Sigmoid colon (tissue), 7 donors: ENCODE measurements around the gene HMCN2. TPM values are rescaled to one million over a fixed set of nuclear protein-coding genes. Genes with fewer than 3 reads are reported as not detected.
A peak's percentile ranks its signal among the peaks of the same experiment; 100 is the strongest.

Source experiments
- DNase-seq: peaks from one replicate; pipeline ENCODE4 v3.0.0-alpha.2; 2019
- H3K27ac ChIP-seq, 4 donors: fragments of 200-600 bp; sonication (generic); one replicate each; pipeline ENCODE4 v1.5.1; 2016 to 2019; ENCODE audit warnings: mild to moderate bottlenecking in 1 of 4
- H3K27me3 ChIP-seq, 3 donors: fragments of 200-600 bp; sonication (generic); one replicate each; pipeline ENCODE4 v1.5.1; 2019; ENCODE audit warnings: mild to moderate bottlenecking in 1 of 3
- H3K36me3 ChIP-seq, 4 donors: fragments of 200-600 bp; sonication (generic); one replicate each; pipeline ENCODE4 v1.5.1; 2016 to 2019
- H3K4me1 ChIP-seq, 4 donors: fragments of 200-600 bp; sonication (generic); one replicate each; pipeline ENCODE4 v1.5.1; 2017 to 2019
- H3K4me3 ChIP-seq, 4 donors: fragments of 200-600 bp; sonication (generic); one replicate each; pipeline ENCODE4 v1.5.1; 2017 to 2019; ENCODE audit warnings: mild to moderate bottlenecking in 2 of 4, moderate library complexity in 1 of 4
- H3K9me3 ChIP-seq, 4 donors: fragments of 200-600 bp in 3 of 4; sonication (generic) in 3 of 4; one replicate each; pipeline versions ENCODE4 v1.5.1 to v1.6.1; 2013 to 2019
- EP300 ChIP-seq, 4 donors: sonication (generic); formaldehyde crosslinking; IDR thresholded peaks; one replicate each; pipeline ENCODE4 v1.6.1; 2017; ENCODE audit warnings: antibody characterized with exemption in 4 of 4
- POLR2A ChIP-seq, 2 donors: fragments of 450-650 bp; IDR thresholded peaks; one replicate each; pipeline ENCODE4 v1.6.1; 2016; ENCODE audit warnings: antibody characterized with exemption in 2 of 2, mild to moderate bottlenecking in 2 of 2, moderate library complexity in 2 of 2
- POLR2AphosphoS5 ChIP-seq, 4 donors: sonication (generic); formaldehyde crosslinking; IDR thresholded peaks; one replicate each; pipeline ENCODE4 v1.6.1; 2017; ENCODE audit warnings: antibody characterized with exemption in 4 of 4
- WGBS, 2 donors: extraction: QIAGEN DNeasy Blood & Tissue Kit; methylation state at CpG; one replicate each; pipeline ENCODE4 v1.1.7; 2013; 5-methylcytosine and 5-hydroxymethylcytosine counted together
- intact Hi-C: fragments of 100-400 bp; cut with DNase I; formaldehyde crosslinking; loops from one replicate; pipeline ENCODE4 v1.15.1; 2023
- polyA plus RNA-seq, 3 donors: library from polyadenylated mRNA; stranded (reverse); fragments of 200-250 nt; gene quantifications; one replicate each; pipeline ENCODE4 v1.2.3, GENCODE V29; 2013
- total RNA-seq, 4 donors: library from RNA; depleted of rRNA; stranded (reverse); fragments of >200 nt; gene quantifications; one replicate each; pipeline ENCODE4 v1.1.0, GENCODE V29; 2016
- TF ChIP-seq, protein P1 (sequence below), 4 experiments: fragments of 450-650 bp in 3 of 4; fragments of 200-600 bp in 1 of 4; IDR thresholded peaks; one replicate each; pipeline ENCODE4 v1.5.1; 2016 to 2019; ENCODE audit warnings: antibody characterized with exemption in 4 of 4, mild to moderate bottlenecking in 3 of 4, moderate library complexity in 2 of 4
- donor health status: healthy with polysubstance abuse.
- donor health status: Bipolar disorder and iron deficiency.
- donor health status: healthy.

The HMCN2 gene
- total and polyA plus RNA-seq, 7 donors: 3.6 to 106 (median 13.2) TPM

DNA sequence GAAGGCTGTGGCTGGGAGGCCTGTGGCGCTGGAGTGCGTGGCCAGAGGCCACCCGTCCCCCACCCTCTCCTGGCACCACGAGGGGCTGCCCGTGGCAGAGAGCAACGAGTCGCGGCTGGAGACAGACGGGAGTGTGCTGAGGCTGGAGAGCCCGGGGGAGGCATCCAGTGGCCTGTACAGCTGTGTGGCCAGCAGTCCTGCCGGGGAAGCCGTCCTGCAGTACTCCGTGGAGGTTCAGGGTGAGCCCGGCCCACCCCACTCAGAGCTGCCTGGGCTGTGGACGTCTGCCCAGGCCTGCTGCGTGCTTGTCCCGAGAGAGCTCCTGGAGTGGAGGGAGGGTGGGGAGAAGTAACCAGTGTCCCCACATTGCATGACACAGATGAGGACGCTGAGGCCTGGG is 89.2 kb downstream of the HMCN2 start:
- intact Hi-C loops: no loop called here
- H3K27me3 ChIP-seq: no peaks in the 10 kb centered on the region
- no peak overlapping the region for H3K4me3 ChIP-seq
- H3K4me1 ChIP-seq: peaks cover 0 to 11% (median 0%) of the 10 kb centered on the region in 4 donors
- H3K27ac ChIP-seq: peak overlapping the region in 2 of 4 donors; percentile 5 to 65
- peaks cover 0 to 59% (median 26%) of the 10 kb centered on the region in 4 donors for H3K36me3 ChIP-seq
- DNase-seq: no peak
- no peak for TF ChIP-seq EP300 (IDR thresholded peaks at IDR 0.05)
- TF ChIP-seq POLR2A (IDR thresholded peaks at IDR 0.05): no peak
- TF ChIP-seq, protein P1, sequence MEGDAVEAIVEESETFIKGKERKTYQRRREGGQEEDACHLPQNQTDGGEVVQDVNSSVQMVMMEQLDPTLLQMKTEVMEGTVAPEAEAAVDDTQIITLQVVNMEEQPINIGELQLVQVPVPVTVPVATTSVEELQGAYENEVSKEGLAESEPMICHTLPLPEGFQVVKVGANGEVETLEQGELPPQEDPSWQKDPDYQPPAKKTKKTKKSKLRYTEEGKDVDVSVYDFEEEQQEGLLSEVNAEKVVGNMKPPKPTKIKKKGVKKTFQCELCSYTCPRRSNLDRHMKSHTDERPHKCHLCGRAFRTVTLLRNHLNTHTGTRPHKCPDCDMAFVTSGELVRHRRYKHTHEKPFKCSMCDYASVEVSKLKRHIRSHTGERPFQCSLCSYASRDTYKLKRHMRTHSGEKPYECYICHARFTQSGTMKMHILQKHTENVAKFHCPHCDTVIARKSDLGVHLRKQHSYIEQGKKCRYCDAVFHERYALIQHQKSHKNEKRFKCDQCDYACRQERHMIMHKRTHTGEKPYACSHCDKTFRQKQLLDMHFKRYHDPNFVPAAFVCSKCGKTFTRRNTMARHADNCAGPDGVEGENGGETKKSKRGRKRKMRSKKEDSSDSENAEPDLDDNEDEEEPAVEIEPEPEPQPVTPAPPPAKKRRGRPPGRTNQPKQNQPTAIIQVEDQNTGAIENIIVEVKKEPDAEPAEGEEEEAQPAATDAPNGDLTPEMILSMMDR (IDR thresholded peaks at IDR 0.05): no peak
- TF ChIP-seq POLR2AphosphoS5 (IDR thresholded peaks at IDR 0.05): no peak
- H3K9me3 ChIP-seq: no peaks in the 10 kb centered on the region
- 89% methylated on average over 18 of the region's 18 CpGs for WGBS, 2 donors

DNA sequence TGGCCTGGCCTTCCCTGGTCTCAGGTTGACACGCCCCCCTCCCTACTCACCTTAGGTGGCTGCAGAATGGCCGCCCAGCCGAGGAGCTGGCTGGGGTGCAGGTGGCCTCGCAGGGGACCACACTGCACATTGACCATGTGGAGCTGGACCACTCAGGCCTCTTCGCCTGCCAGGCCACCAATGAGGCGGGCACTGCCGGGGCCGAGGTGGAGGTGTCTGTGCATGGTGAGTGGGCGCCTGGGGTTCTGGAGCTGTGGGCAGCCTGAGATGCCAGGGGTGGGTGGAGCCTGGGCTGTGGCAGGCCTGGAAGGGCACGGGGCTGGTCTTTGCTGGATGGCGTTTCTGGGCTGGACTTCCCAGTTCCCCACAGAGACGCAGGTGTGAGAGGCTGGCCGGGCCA is 90.5 kb downstream of the HMCN2 start:
- Histone ChIP-seq H3K4me1 (peaks cover 0 to 11% (median 0%) of the 10 kb centered on the region in 4 donors), H3K4me3 (no peak overlapping the region), H3K27ac (peak overlapping the region in 1 of 4 donors; percentile 65), H3K27me3 (no peaks in the 10 kb centered on the region), H3K9me3 (no peaks in the 10 kb centered on the region), H3K36me3 (peaks cover 0 to 68% (median 33%) of the 10 kb centered on the region in 4 donors)
- 87 to 88% methylated on average over 13 of the region's 13 CpGs for WGBS, 2 donors
- TF ChIP-seq, protein P1 (IDR thresholded peaks at IDR 0.05): no peak
- TF ChIP-seq POLR2AphosphoS5 (IDR thresholded peaks at IDR 0.05) (no peak), POLR2A (IDR thresholded peaks at IDR 0.05) (no peak), EP300 (IDR thresholded peaks at IDR 0.05) (no peak)
- DNase-seq: no peak
- intact Hi-C loops: no loop called here

DNA sequence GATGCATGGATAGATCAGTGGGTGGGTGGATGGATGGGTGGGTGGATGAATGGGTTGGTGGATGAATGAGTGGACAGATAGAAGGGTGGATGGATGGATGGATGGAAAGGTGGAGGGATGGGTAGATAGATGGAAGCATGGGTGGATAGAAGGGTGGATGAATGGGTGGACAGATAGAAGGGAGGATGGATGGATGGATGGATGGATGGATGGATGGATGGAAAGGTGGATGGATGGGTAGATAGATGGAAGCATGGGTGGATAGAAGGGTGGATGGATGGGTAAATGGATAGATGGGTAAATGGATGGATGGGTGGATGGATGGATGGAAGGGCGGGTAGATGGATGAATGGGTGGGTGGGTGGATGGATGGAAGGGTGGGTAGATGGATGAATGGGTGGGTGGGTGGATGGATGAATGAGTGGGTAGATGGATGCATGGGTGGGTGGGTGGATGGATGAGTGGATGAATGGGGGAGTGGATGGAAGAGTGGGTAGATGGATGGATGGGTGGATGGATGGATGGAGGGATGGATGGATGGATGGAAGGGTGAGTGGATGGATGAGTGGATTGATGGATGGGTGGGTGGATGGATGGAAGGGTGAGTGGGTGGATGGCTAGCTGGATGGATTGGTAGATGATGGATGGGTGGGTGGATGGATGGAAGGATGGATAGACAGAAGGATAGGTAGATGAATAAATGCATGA is 91.5 kb downstream of the HMCN2 start:
- H3K36me3 ChIP-seq: peaks cover 0 to 74% (median 35%) of the 10 kb centered on the region in 4 donors
- peaks cover 0 to 11% (median 0%) of the 10 kb centered on the region in 4 donors for H3K4me1 ChIP-seq
- WGBS, 2 donors: 87 to 89% methylated on average over 1 of the region's 1 CpG
- no peak overlapping the region for H3K4me3 ChIP-seq
- intact Hi-C loops: no loop called here
- H3K27me3 ChIP-seq: no peaks in the 10 kb centered on the region
- H3K27ac ChIP-seq: no peak overlapping the region
- H3K9me3 ChIP-seq: no peaks in the 10 kb centered on the region
- no peak for DNase-seq
- TF ChIP-seq POLR2AphosphoS5 (IDR thresholded peaks at IDR 0.05) (no peak), EP300 (IDR thresholded peaks at IDR 0.05) (no peak), POLR2A (IDR thresholded peaks at IDR 0.05) (no peak)
- TF ChIP-seq, protein P1 (IDR thresholded peaks at IDR 0.05): no peak

DNA sequence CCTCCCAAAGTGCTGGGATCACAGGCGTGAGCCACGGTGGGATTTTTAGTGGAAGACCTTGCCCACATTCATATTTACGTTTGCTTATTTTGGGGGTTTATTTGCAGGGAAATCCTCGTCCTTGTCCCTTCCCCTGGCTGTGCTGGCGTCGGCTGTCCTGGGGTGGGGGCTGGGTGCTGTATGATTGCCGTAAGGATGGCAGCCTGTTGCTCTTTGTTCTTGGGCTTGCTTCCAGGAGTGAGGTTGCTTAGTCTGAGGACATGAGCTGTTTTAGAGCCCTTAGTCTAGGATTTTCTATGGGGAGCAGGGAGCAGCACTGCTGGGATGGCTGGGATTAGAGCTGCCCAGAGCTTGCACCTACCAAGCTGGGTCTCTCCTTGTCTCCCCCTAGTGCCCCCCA is 93.4 kb downstream of the HMCN2 start:
- Histone ChIP-seq H3K27me3 (no peaks in the 10 kb centered on the region), H3K36me3 (peaks cover 0 to 64% (median 26%) of the 10 kb centered on the region in 4 donors), H3K9me3 (no peaks in the 10 kb centered on the region), H3K4me1 (peaks cover 0 to 11% (median 0%) of the 10 kb centered on the region in 4 donors), H3K27ac (peak overlapping the region in 2 of 4 donors; percentile 0 to 48), H3K4me3 (no peak overlapping the region)
- intact Hi-C loops: no loop called here
- 79 to 85% methylated on average over 7 of the region's 7 CpGs for WGBS, 2 donors
- TF ChIP-seq POLR2AphosphoS5 (IDR thresholded peaks at IDR 0.05): no peak
- TF ChIP-seq EP300 (IDR thresholded peaks at IDR 0.05): no peak
- no peak for TF ChIP-seq POLR2A (IDR thresholded peaks at IDR 0.05)
- TF ChIP-seq, protein P1 (IDR thresholded peaks at IDR 0.05): no peak
- no peak for DNase-seq
